Hematopoietic multipotent progenitor cell treated with erythropoietin and hydrocortisone succinate and interleukin-3 and kit ligand, for 8 days (in vitro differentiated cells): ENCODE data around the gene AKAP14.
"Not testable (repeated sequence)": the region's sequence is repeated elsewhere in the genome, so short reads cannot be mapped to it uniquely, and the experiment has no call there.

ENCODE experiments used
- DNase-seq: peaks from one replicate; pipeline ENCODE4 v3.0.0-alpha.2; 2015

The AKAP14 gene

DNA sequence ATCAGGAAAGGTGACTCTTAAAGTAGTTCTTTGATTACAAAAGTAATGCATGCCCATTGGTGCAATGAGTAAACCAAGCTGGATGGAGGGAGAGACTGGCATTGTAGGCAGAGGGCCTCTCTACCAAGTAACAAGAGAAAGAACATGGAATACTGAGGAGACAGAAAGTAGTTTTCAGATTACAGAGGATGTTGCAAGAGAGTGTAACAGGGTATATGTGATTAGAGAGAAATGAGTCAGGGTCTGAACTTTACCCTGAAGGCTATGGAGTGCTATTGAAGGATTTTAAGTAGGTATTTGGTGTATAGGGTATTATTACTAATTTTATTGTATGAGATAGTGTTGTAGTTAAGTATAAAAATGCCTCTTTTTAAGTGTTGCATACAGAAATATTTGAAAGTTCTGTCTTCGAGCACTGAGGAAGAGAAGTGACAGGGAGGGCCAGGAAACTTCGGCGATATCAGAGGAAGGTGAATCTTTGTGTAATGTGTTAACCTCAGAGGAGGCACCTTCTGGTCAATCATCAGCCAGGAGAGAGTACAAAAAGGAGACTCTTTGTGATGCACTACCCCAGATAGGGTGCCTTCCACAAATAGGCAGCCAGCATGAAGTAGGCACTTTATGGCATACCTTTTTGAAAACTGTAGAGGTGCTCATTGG lies 39.7 kb downstream of the AKAP14 start:
- DNase-seq, result no peak

DNA sequence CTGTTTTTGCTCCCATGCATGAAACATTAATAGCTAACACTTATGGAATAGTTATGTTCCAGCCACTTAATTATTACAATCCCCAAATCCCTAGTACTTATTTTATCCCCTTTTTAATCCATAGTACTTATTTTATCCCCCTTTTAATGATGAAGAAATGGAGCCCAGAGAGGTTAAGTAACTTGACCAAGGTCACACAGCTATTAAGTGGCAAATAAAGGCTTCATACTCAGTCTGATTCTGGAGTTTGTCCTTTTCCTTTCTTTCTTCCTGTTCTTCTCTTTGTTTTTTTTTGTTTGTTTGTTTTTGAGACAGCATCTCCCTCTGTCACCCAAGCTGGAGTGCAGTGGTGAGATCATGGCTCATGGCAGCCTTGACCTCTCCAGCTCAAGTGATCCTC lies 45.6 kb downstream of the AKAP14 start:
- no peak for DNase-seq

DNA sequence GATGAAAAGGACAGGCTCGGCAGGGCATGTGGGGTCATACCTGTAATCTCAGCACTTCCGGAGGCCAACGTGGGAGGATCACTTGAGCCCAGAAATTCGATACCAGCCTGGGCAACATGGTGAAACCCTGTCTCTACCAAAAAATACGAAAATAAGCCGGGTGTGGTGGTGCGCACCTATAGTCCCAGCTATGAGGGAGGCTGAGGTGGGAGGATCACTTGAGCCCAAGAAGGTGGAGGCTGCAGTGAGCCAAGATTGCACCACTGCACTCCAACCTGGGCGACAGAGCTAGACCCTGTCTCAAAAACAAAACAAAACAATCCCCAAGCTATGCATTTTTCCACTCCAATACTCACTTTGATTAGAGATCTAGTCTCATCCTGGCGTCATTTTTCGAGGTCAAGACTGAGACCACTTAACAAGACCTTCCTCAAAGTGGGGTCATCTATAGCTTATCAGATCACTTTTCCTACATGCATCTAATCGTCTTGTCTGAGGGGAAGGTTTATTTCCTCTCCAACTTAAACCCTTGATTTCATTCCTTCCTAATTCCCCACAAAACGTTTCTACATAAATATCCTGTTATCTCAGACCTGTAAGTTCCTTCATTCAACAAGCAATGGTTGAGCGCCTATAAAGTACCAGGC lies 46.6 kb downstream of the AKAP14 start:
- DNase-seq, result no peak

DNA sequence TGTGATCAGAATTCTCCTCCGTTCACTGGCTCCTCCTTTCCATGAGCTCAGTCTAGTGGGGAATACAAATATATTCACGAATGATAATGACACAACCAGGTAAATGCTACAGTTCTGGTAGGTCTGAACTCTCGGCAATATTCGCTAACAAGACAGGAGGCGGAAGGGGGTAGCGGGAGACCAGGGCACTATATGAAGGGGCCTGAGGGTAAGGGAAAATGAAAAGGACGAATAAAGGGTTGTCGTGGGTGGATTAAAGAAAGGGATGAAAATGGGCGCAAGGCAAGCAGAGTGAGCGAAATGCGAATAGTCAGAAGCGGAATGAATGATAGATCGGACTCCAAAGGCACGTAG lies 47.1 kb downstream of the AKAP14 start:
- no peak for DNase-seq

DNA sequence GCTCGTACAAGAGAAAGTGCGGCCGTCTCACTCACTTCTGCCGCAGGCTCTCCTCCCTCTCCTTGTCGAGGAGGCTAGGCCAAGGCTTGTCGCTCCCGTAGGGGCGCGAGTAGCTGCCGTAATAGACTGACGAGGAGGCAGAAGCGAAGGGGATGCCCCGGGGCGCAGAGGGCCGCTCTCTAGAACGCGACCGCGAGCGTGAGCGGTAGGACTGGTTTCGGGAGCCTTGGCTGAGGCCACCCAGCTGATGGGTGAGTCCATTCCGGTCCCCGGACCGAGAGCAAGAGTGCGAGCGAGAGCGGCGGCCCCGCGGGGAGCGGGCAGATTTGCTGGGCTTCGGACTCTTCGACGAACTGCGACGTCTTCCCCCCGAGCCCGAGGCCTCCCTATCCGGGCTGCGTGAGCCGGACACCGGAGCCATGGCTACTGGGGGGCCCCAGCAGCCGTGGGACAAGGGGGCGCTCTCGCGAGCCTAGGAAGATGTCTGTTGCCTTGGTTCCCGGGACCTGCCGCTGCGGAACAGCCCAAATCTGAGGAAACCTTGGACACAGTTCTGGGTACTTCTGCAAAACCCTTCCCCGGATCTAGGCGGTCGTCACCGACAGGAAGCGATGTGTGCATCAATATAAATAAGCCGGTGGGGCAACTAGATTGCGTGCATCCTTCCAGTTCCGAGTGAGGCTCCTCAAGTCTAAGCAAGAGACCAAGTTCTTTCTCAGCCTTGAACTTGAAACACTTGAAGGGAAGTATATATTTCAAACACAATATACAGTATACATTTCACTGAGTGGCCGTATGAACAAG lies 47.7 kb downstream of the AKAP14 start, which contains the start of gene NKAP:
Gene NKAP (minus strand): TSS at position 567 of the 804 bp plus-strand sequence. CDS start 146 bp downstream, at position 421.
- DNase-seq, result peak; percentile 91

DNA sequence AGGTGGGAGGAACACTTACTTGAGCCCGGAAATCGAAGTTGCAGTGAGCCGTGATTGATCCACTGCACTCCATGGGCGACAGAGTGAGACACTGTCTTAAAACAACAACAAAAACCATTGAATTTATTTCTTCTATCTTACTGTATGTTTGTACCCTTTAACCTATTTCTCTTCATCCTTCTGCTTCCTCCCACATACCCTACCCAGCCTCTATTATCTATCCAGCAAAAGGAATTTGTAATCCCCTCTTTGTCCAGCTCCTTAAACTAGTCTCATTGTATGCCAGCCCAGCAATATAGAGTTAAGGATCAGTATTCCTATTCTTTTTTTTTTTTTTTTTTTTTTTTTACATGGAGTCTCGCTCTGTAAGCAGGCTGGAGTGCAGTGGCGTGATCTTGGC lies 49.8 kb downstream of the AKAP14 start:
- DNase-seq, result no peak

DNA sequence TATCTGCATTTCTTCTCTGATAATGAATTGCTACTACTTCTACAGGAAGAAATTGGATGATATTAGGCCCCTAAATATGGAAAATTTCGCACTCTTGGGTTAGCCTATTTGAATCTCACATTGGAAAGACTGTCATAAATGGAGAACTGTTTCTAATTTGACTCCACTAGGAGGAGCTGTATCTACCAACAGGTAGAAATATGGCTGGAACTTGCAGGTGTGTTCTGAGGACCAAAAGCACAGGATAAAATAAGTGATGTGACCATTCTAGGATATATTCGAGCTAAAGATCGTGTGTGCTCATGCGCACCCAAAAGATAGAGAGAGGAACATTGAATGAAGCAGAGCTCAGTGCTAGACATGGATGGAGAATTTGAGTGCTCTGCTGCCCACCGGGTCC lies 52.7 kb downstream of the AKAP14 start:
- no peak for DNase-seq

DNA sequence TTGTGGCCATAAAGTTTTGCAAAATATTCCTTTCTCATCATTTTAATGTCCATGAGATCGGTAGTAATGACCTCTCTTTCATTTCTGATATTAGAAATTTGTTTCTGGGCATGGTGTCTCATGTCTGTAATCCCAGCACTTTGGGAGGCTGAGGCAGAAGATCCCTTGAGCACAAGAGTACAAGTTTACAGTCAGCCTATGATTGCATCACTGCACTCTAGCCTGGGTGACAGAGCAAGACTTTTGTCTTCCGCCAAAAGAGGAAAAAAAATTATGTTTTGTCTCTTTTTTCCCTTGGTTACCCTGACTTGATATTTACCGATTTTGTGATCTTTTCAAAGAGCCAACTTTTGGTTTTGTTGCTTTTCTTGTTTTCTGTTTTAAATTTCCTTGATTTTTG lies 58.7 kb downstream of the AKAP14 start:
- no peak for DNase-seq

DNA sequence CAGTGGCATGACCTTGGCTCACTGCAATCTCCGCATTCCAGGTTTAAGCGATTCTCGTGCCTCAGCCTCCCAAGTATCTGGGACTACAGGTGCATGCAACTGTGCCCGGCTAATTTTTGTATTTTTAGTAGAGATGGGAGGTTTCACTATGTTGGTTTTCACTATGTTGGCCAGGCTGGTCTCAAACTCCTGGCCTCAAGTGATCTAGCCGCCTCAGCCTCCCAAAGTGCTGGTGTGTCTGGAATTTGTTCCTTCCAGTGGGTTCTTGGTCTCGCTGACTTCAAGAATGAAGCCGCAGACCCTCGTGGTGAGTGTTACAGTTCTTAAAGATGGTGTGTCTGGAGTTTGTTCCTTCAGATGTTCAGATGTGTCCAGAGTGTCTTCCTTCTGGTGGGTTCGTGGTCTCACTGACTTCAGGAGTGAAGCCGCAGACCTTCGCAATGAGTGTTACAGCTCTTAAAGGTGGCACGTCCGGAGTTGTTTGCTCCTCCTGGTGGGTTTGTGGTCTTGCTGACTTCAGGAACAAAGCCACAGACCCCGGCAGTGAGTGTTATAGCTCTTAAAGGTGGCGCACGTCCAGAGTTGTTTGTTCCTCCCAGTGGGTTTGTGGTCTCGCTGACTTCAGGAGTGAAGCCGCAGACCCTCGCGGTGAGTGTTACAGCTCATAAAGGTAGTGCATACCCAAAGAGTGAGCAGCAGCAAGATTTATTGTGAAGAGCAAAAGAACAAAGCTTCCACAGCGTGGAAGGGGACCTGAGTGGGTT lies 60.3 kb downstream of the AKAP14 start:
- DNase-seq, result not testable (repeated sequence)

DNA sequence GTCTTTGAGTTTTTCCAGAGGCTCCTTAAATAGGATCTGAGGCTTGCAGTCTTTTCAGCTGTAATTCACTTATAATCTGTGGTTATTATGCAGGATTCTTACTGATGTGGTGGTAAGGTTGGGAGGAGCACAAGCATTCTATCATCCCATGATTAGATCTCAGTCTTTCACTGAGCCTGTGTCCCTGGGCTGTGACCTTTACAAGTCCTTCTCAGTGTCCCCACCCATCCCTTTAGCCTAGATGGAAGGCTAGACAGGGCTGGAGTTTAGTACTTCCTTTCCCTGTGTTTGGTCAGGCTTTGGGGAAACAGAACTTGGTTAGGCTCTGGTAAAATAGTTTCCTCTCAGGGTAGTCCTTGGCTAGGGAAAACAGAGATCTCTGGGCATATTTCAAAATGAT lies 64.9 kb downstream of the AKAP14 start:
- no peak for DNase-seq

DNA sequence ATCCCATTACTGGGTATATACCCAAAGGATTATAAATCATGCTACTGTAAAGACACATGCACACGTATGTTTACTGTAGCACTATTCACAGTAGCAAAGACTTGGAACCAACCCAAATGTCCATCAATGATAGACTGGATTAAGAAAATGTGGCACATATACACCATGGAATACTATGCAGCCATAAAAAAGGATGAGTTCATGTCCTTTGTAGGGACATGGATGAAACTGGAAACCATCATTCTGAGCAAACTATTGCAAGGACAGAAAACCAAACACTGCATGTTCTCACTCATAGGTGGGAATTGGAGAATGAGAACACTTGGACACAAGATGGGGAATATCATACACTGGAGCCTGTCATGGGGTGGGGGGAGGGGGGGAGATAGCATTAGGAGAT lies 71.1 kb downstream of the AKAP14 start:
- not testable (repeated sequence) for DNase-seq
